Mononuclear cell (primary cell): ENCODE results near the gene IFNA13. TPM values are rescaled to one million over a fixed set of nuclear protein-coding genes. Genes with fewer than 3 reads are reported as not detected.

Experiments
- H3K27me3 ChIP-seq: 2 replicates; pipeline ENCODE4 v1.6.0; 2011; ENCODE audit warnings: low read length, control low read depth; ENCODE audit not compliant: insufficient read depth
- H3K4me1 ChIP-seq: 2 replicates; pipeline ENCODE4 v1.5.1; 2011; ENCODE audit warnings: mild to moderate bottlenecking, low read length, control low read depth; ENCODE audit not compliant: insufficient read depth
- H3K4me3 ChIP-seq: 2 replicates; pipeline ENCODE4 v1.5.1; 2011; ENCODE audit warnings: mild to moderate bottlenecking, low read length, moderate library complexity
- H3K9me3 ChIP-seq: 2 replicates; pipeline ENCODE4 v1.5.1; 2011; ENCODE audit warnings: low read depth, mild to moderate bottlenecking, control low read depth, low read length
- total RNA-seq: library from RNA; depleted of rRNA; stranded (reverse); fragments of >200 nt; gene quantifications from one replicate; pipeline ENCODE4 v1.2.3, GENCODE V29; 2012

Gene IFNA13
- total RNA-seq, 1 donor: not detected

GRCh38 chr9:21331676-21332402, 36.0 kb downstream of the IFNA13 start:
- no peak overlapping the region for H3K4me3 ChIP-seq
- H3K9me3 ChIP-seq: no peaks in the 10 kb centered on the region
- H3K4me1 ChIP-seq: peaks cover 44% of the 10 kb centered on the region

GRCh38 chr9:21326526-21327139, 41.2 kb downstream of the IFNA13 start:
- H3K4me3 ChIP-seq: no peak overlapping the region
- no peaks in the 10 kb centered on the region for H3K27me3 ChIP-seq
- no peaks in the 10 kb centered on the region for H3K9me3 ChIP-seq
- peaks cover 18% of the 10 kb centered on the region for H3K4me1 ChIP-seq

More at GRCh38 chr9:21331676-21332402, 36.0 kb downstream of the IFNA13 start:
- H3K27me3 ChIP-seq: no peaks in the 10 kb centered on the region

- no peaks in the 10 kb centered on the region for H3K9me3 ChIP-seq
- peaks cover 4% of the 10 kb centered on the region for H3K4me1 ChIP-seq
- H3K27me3 ChIP-seq: no peaks in the 10 kb centered on the region
- no peak overlapping the region for H3K4me3 ChIP-seq
Measured at GRCh38 chr9:21324047-21324446, 43.8 kb downstream of the IFNA13 start.

GRCh38 chr9:21322911-21323461, 44.9 kb downstream of the IFNA13 start:
- Histone ChIP-seq H3K9me3 (no peaks in the 10 kb centered on the region), H3K4me3 (no peak overlapping the region), H3K4me1 (peaks cover under 1% of the 10 kb centered on the region), H3K27me3 (no peaks in the 10 kb centered on the region)

- no peak overlapping the region for H3K4me3 ChIP-seq
- no peaks in the 10 kb centered on the region for H3K9me3 ChIP-seq
- no peaks in the 10 kb centered on the region for H3K4me1 ChIP-seq
- no peaks in the 10 kb centered on the region for H3K27me3 ChIP-seq
Measured at GRCh38 chr9:21320465-21320864, 47.4 kb downstream of the IFNA13 start.

GRCh38 chr9:21317956-21318923, 49.6 kb downstream of the IFNA13 start:
- Histone ChIP-seq H3K4me1 (no peaks in the 10 kb centered on the region), H3K9me3 (no peaks in the 10 kb centered on the region), H3K27me3 (no peaks in the 10 kb centered on the region), H3K4me3 (no peak overlapping the region)

Other genes starting within 250 kb of the IFNA13 start
- gene IFNW1, start 226.2 kb downstream of the IFNA13 start, total RNA-seq: 0.10 TPM
- not detected for gene IFNA21, start 201.4 kb downstream of the IFNA13 start, total RNA-seq
- gene IFNA4, start 180.5 kb downstream of the IFNA13 start, total RNA-seq: not detected
- not detected for gene IFNA7, start 165.9 kb downstream of the IFNA13 start, total RNA-seq
- gene IFNA10, start 160.9 kb downstream of the IFNA13 start, total RNA-seq: not detected
- gene IFNA16, start 150.7 kb downstream of the IFNA13 start, total RNA-seq: not detected
- gene IFNA17, start 139.8 kb downstream of the IFNA13 start, total RNA-seq: not detected
- not detected for gene IFNA14, start 128.1 kb downstream of the IFNA13 start, total RNA-seq
- gene IFNA5, start 62.7 kb downstream of the IFNA13 start, total RNA-seq: 0.10 TPM
- 22.0 TPM for gene KLHL9, start 32.7 kb downstream of the IFNA13 start, total RNA-seq
- 0.10 TPM for gene IFNA6, start 17.2 kb downstream of the IFNA13 start, total RNA-seq
- 0.21 TPM for gene IFNA2, start 17.3 kb upstream of the IFNA13 start, total RNA-seq
- gene IFNA8, start 41.1 kb upstream of the IFNA13 start, total RNA-seq: not detected
- not detected for gene IFNA1, start 72.4 kb upstream of the IFNA13 start, total RNA-seq
- not detected for gene IFNE, start 114.3 kb upstream of the IFNA13 start, total RNA-seq